GM13976 (cell line): ENCODE results near the gene AGFG1.

Experiments used
- DNase-seq: peaks from one replicate; pipeline ENCODE4 v3.0.0; 2012; ENCODE audit warnings: low spot score
- CTCF ChIP-seq: IDR thresholded peaks from 2 replicates; pipeline ENCODE4 v1.5.1; 2012; ENCODE audit warnings: borderline replicate concordance, mild to moderate bottlenecking; ENCODE audit not compliant: insufficient read depth; ENCODE audit errors: extremely low read depth, missing control alignments, control extremely low read depth
- in situ Hi-C: fragments of 300-500 bp; cut with MboI; formaldehyde crosslinking; loops from one replicate; pipeline ENCODE4 v1.12.0; 2022; ENCODE audit warnings: low sequenced_read_pairs, mixed read lengths, inconsistent platforms; ENCODE audit not compliant: unreplicated experiment

AGFG1 gene

DNA sequence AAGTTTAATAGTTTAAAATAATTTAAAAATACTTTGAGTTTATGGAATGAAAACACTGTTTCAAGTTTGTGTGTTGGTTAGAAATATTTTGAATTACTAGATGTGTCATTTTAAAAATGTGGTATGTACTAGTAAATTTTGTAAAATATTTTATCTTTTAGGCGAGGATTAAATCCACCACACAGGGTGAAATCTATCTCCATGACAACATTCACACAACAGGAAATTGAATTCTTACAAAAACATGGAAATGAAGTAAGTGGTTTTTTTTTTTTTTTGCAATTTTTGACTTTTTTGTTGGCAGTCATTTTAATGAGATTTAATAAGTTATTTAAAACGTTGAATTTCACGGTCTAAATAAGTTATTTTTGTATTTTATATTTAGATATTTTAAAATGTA, 19.4 kb downstream of the AGFG1 start:
- no peak for DNase-seq
- in situ Hi-C loops = no loop called here
- TF ChIP-seq CTCF = no peak

DNA sequence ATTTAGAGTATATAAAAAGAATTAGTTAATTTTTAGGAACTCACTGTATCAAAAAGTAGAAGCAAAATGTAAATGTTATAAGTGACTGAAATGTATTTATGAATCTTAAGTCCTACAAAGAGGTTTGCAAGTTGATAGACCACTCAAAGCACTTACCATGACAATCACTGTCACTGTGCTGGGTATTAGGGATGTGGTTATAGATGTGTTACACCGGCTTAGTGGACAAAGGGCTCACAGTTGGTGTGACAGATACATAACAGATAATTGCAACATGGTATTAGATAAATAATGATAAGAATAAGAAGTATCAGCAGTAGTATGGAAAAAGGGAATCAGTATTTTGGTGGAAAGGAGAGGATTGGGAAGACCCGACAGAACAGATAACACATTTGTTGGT, 21.6 kb downstream of the AGFG1 start:
- DNase-seq = no peak
- in situ Hi-C loops = no loop called here
- no peak for TF ChIP-seq CTCF

DNA sequence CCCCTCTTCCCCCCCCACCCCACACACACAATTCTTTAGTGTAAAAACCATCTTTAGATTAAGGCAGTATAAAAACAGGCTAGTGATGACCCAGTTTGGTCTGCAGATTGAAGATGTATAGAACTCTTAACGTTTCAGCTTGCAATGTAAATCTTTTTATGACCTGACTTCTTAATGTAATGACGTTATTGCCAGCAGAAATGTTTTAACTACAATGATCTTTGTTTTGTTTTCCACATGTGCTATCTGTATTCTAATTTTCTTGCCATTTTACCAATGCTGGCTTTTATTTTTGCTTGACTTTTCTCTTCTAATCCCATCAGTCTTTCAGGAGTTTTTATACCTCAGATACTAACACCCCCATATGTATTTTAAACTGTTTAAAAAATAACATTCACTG, 25.2 kb downstream of the AGFG1 start:
- no peak for TF ChIP-seq CTCF
- no peak for DNase-seq
- in situ Hi-C loops = no loop called here

GRCh38 chr2:227499627-227500300, 27.8 kb downstream of the AGFG1 start:
- in situ Hi-C loops = no loop called here
- DNase-seq = no peak
- TF ChIP-seq CTCF = no peak

GRCh38 chr2:227500301-227500630, 28.3 kb downstream of the AGFG1 start:
- in situ Hi-C loops = no loop called here
- no peak for TF ChIP-seq CTCF
- DNase-seq = no peak

GRCh38 chr2:227503433-227504406, 31.8 kb downstream of the AGFG1 start:
- in situ Hi-C loops = no loop called here
- TF ChIP-seq CTCF = no peak
- DNase-seq = no peak

DNA sequence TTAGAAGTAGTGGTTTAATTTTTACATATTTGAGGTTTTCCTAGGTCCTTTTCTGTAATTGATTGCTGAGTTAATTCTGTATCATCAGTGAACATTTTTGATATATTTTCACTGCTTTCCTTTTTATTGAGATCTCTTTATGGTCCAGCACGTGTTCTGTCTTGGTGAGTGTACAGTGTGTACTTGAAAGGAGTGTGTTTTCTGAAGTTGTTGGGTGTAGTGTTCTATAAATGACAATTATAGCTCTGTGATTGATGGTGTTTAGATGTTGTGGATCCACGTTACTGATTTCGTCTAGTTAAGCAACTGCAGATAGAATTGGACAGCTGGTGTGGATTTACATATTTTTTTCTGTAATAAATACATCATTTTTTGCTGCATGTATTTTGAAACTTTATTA, 32.7 kb downstream of the AGFG1 start:
- no peak for TF ChIP-seq CTCF
- no peak for DNase-seq
- in situ Hi-C loops = no loop called here
